GM10847 (cell line): ENCODE measurements around the gene CCDC102A.

Source experiments
- POLR2A ChIP-seq: IDR thresholded peaks from 2 replicates; pipeline ENCODE4 v1.6.1; 2011; ENCODE audit not compliant: insufficient read length; ENCODE audit errors: extremely low read depth

CCDC102A gene

DNA sequence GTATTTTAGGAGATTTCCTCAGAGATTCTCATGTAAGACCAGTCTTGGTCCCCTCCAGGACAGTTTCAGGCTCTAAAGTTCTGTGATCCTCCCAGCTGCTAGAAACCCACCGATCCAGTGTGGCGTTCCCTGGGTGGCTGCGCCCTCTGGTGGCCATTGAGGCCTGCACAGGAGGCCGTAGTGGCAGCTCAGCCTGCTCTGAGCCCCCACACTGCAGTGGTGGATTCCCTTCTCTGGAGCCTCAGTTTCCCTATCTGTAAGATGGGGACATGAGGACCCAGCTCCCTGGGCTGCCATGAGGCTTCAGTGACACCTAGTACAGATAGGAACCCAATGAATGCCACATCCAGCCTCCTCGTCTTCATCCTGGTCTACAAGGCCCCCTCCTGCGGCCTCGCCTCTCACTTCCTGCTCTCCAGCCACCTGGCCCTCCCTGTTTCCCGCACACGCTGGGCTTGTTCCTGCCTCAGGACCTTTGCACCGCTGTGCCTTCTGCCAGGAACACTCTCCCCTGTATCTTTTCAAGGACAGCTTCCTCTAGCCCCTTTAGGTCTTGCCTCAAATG, 16.5 kb downstream of the CCDC102A start:
- no peak for TF ChIP-seq POLR2A

DNA sequence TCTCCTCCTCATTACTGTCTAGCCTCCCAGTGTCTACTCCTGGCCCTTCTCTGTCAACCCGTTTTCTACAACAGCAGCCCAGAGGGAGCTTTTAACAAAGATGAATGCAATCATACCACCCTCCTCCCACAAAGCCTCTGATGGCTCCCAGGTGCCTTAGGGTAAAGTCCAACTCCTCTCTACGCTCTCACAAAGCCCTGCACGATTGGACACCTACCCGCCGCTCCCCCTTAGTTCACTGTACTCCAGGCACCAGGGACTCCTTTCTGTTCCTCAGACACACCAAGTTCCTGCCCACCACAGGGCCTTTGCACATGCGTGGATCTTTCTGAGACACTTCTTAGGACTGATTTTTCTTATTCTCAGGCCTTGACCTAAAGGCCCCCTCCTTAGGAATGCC, 17.4 kb downstream of the CCDC102A start:
- TF ChIP-seq POLR2A: no peak

DNA sequence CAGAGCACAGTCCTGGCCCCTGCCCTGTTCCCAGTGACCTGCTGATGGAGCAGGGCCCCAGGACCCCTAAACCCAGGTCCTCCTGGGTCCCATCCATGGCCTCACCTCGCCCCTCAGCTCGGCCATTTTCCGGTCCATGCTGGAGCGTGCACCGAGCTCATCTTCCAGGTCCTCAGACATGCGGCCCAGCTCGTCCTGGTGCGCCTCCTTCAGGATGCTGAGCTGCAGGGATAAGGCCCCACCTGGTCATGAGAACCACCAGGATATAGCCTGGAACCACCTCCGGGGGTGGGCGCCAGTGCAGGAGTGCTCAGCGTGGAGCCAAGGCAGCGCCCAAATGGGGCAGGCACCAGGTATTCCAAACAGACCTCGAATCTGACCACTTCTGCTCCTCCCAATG, 17.9 kb downstream of the CCDC102A start:
- no peak for TF ChIP-seq POLR2A

DNA sequence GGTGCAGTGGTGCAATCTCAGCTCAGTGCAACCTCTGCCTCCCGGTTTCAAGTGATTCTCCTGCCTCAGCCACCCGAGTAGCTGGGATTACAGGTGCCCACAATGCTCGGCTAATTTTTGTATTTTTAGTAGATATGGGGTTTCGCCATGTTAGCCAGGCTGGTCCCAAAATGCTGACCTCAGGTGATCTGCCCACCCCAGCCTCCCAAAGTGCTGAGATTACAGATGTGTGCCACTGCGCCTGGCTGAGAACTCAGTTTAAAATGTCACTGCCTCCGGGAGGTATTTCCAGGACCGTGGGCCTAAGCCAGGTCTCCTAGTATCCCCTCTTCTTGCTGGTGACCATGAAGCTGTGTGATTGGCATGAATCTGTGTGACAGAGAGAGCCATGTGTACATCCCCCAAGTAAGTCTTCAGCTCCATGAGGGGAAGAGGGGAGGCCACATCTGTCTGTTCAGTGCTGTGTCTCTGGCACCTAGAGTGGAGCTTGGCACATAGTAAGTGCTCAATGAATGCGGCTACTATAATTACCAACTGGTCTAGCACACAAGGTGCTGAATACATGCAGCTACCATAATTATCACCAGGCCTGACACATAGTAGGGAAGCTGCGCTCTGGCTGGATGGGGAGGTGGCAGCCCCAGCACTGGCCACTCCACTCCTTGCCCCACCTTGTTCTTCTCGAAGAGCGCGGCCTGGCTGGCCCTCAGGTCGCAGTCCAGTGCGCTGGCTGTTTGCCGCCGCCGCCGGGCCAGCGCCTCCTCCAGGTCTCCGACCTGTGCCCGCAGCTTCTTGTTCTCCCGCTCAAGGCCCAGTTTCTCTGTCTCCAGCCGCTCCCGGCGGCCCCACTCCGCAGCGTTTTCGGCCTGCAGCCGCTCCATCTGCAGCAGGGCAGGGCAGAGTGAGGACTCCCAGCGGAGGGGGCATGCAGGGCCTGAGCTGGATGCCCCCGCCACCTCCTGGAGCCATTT, 18.7 kb downstream of the CCDC102A start:
- no peak for TF ChIP-seq POLR2A

DNA sequence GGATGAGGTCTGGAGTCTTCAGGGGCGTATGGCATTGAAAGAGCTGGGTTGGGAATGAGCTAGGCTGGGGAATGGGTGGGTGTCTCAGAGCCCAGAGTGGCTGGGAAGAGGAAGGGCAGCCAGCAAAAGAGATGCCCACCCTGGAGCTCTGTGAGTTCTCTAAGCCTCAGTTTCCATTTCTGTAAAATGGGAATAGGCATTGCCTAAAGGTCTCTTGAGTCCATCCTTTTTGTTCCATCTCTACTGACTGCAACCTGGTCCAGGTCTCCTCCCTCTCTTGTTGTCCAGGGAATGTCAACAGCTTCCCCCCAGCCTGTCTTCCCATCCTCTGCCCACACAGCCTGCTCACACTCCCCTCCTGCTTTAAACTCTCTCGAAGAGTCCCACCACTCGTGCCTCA, 19.6 kb downstream of the CCDC102A start:
- TF ChIP-seq POLR2A: no peak

DNA sequence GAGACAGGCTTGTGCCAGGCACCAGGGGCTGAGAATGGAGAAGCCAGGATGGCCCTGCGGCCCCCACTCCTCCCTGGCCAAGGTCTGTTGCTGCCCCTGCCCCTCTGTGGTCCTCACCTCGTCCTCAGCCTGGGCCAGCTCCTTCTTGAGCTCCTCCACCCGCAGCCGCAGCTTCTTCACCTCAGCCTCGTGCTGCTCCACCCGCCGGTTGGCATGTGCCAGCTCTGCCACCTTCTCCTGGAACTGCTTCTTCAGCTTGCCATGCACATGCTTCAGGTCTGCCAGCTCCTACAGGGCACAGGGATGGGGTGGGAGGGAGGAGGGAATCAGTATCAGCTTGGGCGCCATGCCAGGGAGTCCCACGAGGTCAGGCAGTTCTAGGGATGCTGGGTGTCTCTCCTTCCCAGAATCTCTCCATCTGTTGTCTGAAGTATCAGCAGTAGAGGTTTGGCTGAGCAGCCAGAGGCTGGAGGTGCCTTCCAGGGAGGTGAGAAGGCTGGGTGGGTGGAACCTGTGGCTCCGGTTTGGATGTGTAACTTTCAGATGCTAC, 20.1 kb downstream of the CCDC102A start:
- TF ChIP-seq POLR2A: no peak

DNA sequence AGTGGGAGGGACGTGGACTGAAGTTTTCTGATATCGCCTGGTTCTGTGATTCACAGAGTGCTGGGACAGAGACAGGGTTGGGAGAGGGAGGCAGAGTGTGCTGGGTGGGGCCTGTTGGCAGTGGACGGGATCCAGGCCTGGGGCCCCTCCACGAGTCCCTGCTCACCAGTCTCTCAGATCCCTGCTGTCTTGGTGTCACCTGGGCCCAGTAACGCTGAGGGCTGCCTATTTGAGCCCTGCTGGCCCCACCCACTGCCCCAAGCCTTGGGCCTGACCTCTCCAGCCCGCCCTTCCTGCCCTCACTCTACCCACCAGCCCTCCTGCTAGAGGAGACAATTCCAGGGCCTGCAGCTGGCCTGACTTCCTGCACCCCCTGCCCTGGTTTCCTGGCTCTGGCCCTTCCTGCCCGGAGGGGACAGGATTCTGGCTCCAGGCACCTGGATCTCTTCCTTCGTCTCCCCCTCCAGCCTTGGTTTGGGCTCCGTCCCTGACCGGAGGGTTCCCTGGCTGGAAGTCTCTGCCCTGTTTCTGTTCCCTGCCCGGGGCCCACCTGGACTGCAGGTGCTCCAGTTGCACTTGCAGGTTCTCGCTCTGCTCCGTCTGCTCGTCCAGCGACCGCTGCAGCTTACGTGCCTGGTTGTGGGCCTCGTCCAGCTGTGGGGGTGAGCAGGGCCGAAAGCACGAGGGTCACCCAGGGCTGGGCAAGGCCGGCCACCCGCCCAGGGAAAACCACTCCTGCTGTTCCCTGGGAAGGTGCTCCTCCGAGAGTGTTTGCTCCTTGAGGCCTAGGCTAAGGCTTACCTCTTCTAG, 21.4 kb downstream of the CCDC102A start:
- no peak for TF ChIP-seq POLR2A

DNA sequence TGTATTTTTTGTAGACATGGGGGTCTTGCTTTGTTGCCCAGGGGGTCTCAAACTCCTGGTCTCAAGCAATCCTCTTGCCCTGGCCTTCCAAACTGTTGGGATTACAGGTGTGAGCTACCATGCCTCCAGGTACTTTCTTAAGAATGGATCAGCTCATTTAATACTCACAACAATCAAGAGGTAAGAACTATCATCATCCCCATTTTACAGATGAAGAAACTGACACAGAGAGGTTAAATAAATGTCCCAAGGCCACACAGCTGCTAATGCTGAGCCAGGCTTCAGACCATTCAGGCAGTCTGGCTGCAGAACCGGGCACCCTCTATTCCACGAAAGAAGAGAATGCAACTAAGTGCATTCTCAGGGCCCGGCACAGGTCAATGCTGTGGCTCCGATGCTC, 22.0 kb downstream of the CCDC102A start:
- TF ChIP-seq POLR2A: no peak

DNA sequence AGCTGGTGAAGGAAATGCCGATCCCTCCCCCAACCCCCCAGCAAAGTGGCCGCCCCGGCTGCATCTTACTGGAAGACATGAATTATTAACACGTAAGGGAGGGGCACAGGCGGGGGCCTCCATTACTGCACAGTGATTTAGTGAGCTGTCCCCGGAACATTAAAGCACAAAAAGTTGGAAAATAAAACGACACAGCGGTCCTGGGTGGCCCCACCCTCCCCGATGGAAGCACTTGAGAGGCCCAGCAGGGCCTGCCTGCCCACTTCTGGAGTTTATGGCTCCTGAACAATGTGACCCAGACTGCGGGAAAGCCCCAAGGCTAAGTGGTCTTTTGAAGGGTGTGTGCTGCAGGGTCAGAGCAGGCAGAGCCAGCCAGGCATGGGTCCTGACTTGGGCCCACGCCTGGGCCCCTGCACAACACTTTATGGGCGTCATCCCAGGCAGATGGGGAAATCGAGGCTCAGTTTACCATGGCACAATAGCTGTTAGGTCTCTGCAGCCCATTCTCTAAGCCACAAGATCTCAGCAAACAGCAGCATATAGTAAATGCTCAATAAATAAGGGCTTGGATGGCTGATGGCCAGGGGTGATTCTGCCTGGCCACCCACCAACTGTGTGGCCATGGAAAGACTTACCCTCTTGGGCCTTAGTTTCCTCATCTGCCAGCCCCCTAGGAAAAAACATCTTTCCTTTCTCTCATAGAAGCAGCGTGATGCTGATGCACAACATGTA, 22.8 kb downstream of the CCDC102A start:
- TF ChIP-seq POLR2A: no peak

DNA sequence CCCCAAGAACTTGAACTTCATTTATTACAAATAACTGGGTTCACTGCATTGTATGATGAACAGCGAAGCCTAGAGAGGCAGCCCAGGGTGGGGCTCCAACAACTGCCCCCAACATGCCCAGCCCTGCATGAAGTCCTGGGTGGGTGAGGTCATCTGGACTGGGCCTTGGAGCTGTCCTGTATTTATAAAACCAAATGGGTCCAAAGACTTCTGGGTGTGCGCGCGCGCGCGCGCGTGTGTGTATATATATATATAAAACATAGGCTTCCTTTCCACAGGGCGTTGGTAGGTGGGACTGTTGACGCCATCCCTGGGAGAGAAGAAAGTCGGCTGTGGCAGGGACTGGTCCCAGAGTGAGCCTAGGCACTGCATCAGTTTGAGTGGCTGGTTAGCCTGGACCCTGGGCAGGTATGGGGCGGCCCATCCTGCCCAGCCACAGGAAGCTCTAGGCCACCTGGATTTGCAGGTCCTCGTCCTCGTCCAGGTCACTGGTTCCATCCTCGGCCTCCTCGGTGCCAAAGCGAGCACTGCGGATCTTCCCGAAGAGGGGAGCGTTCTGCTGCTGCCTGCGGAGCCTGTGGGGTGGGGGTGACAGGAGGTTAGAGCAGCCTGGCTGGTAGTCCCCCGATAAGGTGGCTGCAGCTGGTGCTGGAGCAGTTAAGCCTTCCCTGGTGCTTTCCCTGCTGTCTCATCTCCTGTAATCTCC, 23.9 kb downstream of the CCDC102A start:
- no peak for TF ChIP-seq POLR2A

DNA sequence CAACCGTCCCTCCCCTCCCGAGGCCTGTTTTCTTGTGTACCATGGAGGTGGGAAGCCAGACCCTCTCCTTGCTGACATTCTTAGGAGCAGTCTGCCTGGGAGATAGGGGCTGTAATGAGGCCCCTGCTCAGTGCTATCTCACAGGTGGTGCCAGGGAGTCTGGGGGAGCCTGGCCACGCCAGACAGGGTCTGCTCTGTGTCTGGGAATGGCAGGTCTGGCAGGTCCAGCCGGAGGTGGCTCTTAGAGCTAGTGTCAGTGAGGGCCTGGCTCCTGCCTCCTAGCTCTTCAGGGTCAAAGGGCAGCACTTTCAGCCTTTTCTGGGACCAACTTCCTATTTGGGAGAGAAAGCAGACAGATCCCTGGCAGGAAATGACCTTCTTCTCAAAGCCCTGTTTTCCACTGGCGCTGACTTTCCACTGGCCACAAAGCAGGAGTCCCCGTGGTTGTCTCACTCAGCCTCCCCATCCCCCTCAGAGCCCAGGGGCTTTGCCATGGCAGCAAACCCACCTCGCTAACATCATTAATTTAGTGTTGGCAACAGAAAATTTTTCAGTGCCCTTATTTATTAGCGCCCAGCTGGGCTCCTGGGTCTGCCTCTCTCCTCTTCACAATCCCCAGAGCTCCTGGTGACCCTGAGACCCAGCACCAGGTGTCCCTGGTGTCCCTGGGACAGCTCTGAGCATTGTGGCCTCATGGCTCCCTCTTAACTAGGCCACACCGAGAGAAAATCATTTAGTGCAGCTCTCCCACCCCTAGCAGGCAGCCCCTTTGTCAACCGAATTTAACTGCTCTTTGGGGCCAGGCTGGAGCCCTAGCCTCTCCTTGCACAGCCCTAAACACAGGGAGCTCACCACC, 26.1 kb downstream of the CCDC102A start:
- no peak for TF ChIP-seq POLR2A

DNA sequence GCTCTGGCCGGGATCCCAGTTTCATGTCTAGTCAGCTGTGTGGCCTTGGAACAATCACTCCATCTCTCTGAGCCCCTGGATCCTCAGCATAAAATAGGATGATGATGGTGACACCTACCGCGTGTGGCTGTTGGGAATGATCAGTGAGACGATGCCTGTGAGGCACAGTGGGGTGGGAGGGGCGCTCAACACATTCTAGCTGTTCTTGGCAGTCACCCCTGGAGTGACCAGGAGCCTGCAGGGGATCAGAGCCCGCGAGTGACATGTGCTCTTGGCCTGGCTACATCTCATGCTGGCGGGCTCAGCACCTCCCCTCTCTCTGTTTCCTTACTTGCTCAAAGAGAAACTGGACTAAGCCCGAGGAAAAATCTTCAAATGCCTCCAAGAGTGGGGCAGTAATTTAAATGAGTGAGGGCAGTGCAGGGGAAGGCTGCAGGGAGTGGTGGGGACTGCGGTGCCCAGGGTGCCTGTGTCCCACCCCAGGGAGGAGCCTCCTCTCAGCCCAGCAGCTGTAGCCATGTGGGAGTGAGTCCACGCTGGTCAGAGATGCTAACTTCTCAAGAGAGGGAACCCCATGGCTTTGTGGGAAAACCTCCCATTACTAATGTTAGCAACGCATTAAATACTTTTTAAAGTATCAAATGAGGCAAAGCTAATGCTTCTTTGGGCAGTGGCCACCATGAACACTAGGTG, 27.0 kb downstream of the CCDC102A start:
- TF ChIP-seq POLR2A: no peak

DNA sequence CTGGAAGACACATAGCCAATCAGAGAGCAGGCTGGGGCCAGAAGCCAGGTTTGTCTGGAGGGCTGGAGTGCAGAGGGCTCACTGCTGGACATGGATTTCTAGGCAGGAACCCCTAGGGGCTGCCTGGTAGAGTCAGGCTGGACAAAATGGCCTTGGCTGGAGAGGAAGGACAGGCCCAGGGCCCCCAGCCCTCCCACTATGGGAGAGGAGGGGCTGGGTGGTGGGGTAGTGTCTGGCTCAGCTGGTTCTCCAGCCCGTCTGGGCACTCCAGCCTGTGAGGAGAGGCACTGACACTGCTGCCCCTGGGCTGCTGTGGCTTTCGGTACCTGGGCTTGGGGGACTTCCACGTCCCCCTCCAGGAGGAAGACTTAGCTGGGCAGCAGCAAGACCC, 28.3 kb downstream of the CCDC102A start:
- TF ChIP-seq POLR2A: no peak
